Chondrocyte (in vitro differentiated cells): Measurements from ENCODE around the gene USH1G. TPM values are rescaled to one million over a fixed set of nuclear protein-coding genes. Genes with fewer than 3 reads are reported as not detected.

Source experiments
- DNase-seq: peaks from one replicate; pipeline ENCODE4 v3.0.0; 2021; ENCODE audit warnings: mixed read lengths, low spot score
- H3K27ac Mint-ChIP-seq: one replicate; pipeline ENCODE4 v1.8.0; 2021; ENCODE audit warnings: mild to moderate bottlenecking, moderate library complexity, mixed read lengths; ENCODE audit not compliant: unreplicated experiment
- H3K27me3 Mint-ChIP-seq: 2 replicates; pipeline ENCODE4 v1.8.0; 2021; ENCODE audit warnings: low read depth, mixed read lengths
- H3K36me3 Mint-ChIP-seq: 2 replicates; pipeline ENCODE4 v1.8.0; 2021; ENCODE audit warnings: low read depth, mixed read lengths
- H3K4me1 Mint-ChIP-seq: 2 replicates; pipeline ENCODE4 v1.8.0; 2021; ENCODE audit warnings: low read depth, mild to moderate bottlenecking, mixed read lengths
- H3K4me3 Mint-ChIP-seq: one replicate; pipeline ENCODE4 v1.8.0; 2021; ENCODE audit warnings: mild to moderate bottlenecking, moderate library complexity, mixed read lengths; ENCODE audit not compliant: unreplicated experiment
- H3K9me3 Mint-ChIP-seq: 2 replicates; pipeline ENCODE4 v1.8.0; 2021; ENCODE audit warnings: low read depth, mixed read lengths
- CTCF ChIP-seq: fragments of 200-600 bp; sonication (generic); IDR thresholded peaks from 2 replicates; pipeline ENCODE4 v1.5.0; 2021; ENCODE audit warnings: antibody characterized with exemption, mild to moderate bottlenecking, moderate library complexity
- total RNA-seq: library from RNA; stranded (reverse); gene quantifications from 3 replicates; pipeline ENCODE4 v1.2.1, GENCODE V29; 2021

USH1G gene
- total RNA-seq, 1 donor from 2014 or later = not detected

DNA sequence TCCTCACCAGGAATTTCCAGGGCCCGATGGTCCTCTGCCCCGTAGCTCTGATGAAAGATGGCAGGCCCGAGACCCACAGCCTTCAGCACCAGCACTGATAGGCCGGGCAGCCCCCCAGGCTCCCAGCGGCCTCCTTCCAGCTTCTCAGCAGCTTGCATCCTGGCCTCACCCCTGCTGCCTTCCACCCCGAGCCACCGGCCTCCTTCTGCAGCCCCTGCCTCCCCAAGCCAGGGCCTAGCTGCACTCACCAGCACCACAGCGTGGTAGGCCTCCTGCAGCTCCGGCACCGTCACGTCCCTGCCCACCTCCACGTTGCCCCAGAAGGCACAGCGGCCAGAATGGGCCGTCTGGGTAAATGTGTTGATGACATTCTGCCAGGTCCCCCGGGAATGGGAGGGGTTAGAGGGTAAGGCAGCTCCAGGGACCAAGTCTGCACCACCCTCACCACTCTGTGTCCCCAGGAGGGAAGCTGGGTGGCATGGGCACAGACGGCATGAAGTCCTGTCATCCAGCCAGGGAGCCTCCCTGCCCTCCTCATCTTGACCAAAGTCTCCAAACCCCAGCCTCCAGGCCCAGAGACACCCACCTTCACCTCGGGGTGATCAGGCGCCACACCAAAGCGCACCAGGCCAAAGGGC is 56.7 kb downstream of the USH1G start:
- Mint-ChIP-seq H3K27me3 (peaks cover 6% of the 10 kb centered on the region), H3K4me3 (no peak overlapping the region), H3K9me3 (no peaks in the 10 kb centered on the region), H3K27ac (no peak overlapping the region), H3K4me1 (peaks cover 13% of the 10 kb centered on the region), H3K36me3 (peaks cover 4% of the 10 kb centered on the region)
- DNase-seq = peak; percentile 80
- TF ChIP-seq CTCF = no peak

Other genes starting within 250 kb of the USH1G start
- gene CD300LF, start 210.3 kb downstream of the USH1G start, total RNA-seq = not detected in 3 replicates
- 0.15 TPM in 1 of 3 replicates, not detected in the others for gene RAB37, start 186.0 kb downstream of the USH1G start, total RNA-seq
- gene NHERF1, start 174.6 kb downstream of the USH1G start, total RNA-seq = 98.7 to 108 TPM (median 98.7 TPM) in 3 replicates
- 46.8 to 48.9 TPM (median 47.4 TPM) in 3 replicates for gene NAT9, start 146.9 kb downstream of the USH1G start, total RNA-seq
- 0.07 to 0.28 TPM in 2 of 3 replicates, not detected in the other for gene GRIN2C, start 63.4 kb downstream of the USH1G start, total RNA-seq
- gene FDXR, start 50.3 kb downstream of the USH1G start, total RNA-seq = 7.2 to 11.6 TPM (median 9.0 TPM) in 3 replicates
- gene FADS6, start 29.6 kb downstream of the USH1G start, total RNA-seq = not detected in 3 replicates
- gene OTOP2, start 1.0 kb upstream of the USH1G start, total RNA-seq = not detected in 3 replicates
- gene OTOP3, start 12.6 kb upstream of the USH1G start, total RNA-seq = not detected in 3 replicates
- 4.7 to 7.7 TPM (median 5.2 TPM) in 3 replicates for gene HID1, start 49.5 kb upstream of the USH1G start, total RNA-seq
- gene CDR2L, start 64.4 kb upstream of the USH1G start, total RNA-seq = 32.7 to 51.1 TPM (median 51.0 TPM) in 3 replicates
- gene MRPL58, start 89.4 kb upstream of the USH1G start, total RNA-seq = 18.9 to 25.7 TPM (median 19.8 TPM) in 3 replicates
- gene ATP5PD, start 123.7 kb upstream of the USH1G start, total RNA-seq = 178 to 185 TPM (median 183 TPM) in 3 replicates
- gene KCTD2, start 124.0 kb upstream of the USH1G start, total RNA-seq = 16.8 to 20.4 TPM (median 17.1 TPM) in 3 replicates
- 2.1 to 3.0 TPM (median 3.0 TPM) in 3 replicates for gene SLC16A5, start 164.7 kb upstream of the USH1G start, total RNA-seq
- 10.8 to 12.3 TPM (median 12.1 TPM) in 3 replicates for gene ARMC7, start 186.7 kb upstream of the USH1G start, total RNA-seq
- gene NT5C, start 208.5 kb upstream of the USH1G start, total RNA-seq = 23.3 to 31.2 TPM (median 30.4 TPM) in 3 replicates
- gene JPT1, start 231.3 kb upstream of the USH1G start, total RNA-seq = 78.6 to 90.4 TPM (median 86.4 TPM) in 3 replicates